Myocyte (in vitro differentiated cells): ENCODE data around the gene WDFY2. TPM values are rescaled to one million over a fixed set of nuclear protein-coding genes. Genes with fewer than 3 reads are reported as not detected.

Experiments used
- DNase-seq: peaks from one replicate; pipeline ENCODE4 v3.0.0-alpha.2; 2012; ENCODE audit warnings: low read depth
- total RNA-seq: library from RNA; depleted of rRNA; stranded (reverse); fragments of >200 nt; gene quantifications from 2 replicates; pipeline ENCODE4 v1.2.3, GENCODE V29; 2014

WDFY2 gene
- total RNA-seq, 1 donor from 2014 or later = 6.1 TPM

DNA sequence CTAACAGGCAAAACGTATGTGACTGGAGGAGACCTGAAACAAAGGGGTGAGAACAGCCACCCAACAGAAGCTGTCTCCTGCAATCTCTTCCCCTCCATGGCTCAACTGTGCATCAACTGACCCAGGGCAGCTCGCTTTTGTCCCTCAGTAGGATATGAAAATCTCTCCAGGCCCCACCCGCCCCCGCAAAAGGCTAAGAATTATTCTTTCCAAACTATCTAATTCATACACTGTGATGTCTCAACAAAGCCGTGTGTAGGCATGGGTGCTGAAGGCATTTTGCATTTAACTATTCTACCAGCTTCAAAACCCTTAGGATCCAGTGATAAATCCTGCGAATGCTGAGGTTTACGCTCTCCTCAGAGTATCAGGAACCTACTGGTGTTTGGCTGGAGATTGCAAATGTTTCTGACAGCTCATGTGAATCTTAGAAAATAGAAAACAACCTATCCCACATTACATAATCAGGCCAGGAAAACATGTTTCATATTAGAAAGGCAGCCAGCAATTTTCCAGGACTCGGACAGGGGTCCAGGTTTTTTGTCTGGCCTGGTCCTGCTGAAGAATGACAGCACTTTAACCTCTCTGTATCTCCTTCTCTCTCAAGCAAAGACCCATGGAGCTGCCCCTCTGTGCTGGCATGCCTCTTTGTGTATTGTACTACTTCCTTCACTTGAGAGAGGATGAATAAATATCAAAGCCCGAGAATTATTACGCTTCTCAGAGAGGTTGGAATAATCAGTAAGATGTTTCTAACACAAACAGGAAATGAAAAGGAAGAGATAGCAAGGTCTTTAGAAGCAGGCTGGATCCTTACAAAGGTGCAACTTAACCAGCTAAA, 202.4 kb downstream of the WDFY2 start:
- no peak for DNase-seq

DNA sequence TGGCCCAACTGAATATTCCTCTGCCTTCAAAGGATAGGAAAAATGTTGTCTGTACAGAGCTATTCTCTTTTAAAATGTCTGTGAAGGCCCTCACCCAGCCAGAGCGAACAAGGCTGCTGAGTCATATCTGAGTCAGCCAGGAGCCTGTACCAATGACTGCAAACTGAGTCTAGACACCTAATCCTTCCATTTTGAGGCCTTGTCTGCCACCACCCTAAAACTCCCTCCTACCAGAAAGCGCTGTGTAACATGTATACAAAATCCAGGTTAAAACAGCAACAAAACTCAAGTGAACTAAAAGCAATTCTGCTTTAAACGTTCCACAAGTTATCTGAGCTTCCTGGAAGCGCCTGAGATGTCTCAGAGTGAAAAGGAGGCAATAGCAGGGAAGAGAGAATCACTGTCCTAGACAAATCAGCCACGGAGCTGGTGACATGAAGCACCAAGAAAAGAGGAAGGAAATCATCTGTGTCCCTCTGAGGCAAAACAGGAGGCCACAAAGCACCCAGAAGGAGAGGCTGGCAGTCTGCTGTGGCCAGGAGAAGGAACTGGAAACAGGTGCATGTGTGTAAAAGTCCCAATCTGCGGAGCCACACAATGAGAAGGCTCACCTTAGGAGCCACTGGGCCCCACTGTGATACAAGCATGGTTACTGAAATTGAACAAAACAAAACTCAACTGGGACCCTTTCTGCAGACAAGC, 209.5 kb downstream of the WDFY2 start:
- DNase-seq = peak; percentile 55

DNA sequence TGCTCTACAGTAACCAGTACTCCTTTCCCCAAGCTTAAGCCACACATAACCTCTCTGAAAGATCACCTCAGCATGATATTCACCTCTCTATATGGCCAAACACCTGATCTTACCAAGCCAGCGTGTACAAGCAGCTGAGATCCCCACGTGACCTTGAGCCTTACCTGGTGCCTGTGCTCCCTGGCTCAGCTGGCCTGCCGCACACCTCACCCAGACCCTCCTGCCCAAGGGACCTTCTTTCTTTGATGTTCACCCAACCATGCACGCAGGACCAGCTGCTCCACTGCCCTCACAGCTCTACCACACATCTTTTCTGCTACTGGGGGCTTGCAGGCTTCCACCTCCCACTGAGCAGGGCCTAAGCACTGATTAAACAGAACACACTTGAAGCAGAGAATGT, 210.7 kb downstream of the WDFY2 start:
- DNase-seq = no peak

DNA sequence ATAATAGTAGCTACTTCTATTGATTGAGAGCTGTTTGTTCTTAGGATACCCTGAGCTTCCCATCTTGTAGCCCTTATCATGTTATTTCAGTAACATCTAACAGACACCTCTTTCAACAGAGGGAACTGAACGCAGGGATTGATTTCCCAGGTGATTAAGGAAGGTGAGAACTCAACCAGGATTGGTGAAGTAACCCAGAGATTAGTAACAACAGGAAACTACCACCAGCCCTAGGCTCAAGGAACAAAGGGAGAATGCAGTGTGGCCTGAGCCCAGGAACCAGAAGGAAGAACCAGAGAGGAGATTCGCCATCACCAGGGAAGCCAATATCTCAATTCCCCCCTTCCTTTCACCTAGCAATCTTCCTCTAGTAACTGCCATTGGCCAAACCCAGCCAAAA, 211.2 kb downstream of the WDFY2 start:
- DNase-seq = no peak

DNA sequence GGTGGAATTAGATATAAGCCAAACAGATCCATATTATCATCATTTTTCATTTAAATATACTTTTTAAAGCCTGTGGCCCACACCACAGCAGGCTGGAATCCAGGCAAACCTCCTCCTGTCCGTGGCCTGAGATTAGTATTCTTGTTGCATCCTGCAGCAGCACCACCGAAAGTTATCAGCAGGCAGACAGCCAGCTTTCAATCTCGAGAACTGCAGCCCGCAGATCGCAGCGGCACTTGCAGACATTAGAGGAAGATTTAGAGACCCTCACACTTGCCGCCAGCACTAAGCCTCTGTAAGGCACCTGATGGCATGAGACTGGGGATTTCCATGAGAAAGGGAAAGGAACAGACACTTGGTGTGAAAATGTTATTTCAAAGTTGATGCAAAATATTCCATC, 212.3 kb downstream of the WDFY2 start:
- no peak for DNase-seq

DNA sequence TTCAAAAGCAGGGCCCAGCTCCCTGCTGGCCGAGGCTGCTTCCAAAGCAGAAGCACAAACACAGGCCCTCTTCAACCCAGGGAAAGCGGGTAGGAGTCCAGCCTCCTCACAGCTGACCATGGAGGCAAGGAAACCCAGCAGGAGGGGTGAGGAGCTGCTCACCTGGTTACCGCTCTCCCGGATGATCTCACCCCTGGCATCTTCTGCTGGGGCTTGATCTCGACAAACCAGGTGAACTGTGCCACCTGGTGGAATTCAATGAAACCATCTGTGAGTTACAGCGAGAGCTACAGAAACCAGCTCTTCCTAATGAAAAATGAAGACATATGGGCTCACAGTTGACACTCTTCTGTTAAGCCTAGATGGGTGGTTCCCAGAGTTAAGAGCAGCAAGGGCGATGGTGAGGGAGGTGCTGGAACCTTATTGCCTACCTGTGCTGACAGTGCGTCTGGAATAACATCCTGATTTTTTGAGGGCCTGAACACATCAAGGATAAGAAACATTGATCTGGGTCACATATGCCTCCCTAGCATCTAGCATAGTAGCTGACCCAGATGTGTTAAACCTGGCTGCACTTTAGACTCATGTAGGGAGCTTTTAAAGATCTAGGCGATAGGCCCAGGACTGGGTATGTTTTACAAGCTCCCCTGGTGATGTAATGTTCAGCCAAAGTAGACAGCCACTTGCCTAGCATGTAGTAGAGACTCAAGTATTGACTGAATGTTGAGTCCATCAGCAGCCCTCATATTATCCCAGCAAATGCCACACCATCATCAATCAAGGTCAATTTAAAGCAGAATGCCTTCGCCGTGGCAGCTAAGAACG, 213.6 kb downstream of the WDFY2 start:
- peak; percentile 46 for DNase-seq

DNA sequence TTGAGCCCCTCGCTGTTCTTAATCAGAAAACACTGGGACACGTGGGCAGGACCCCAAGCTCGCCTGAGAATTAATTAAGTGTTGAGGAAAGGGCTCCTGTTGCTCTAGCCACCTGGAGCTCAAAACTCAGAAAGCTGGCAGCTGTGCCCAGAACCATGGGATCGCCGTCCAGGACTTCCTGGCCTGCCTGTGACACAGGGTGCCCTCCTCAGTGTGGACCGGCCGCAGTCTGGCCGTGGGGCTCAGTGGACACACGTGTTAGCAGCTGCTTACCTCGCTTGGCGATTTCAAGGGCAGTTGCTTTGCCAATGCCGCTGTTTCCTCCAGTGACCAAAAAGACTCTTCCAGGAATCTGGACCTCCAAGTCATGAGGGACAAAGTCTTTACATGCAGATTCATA, 215.0 kb downstream of the WDFY2 start:
- no peak for DNase-seq

DNA sequence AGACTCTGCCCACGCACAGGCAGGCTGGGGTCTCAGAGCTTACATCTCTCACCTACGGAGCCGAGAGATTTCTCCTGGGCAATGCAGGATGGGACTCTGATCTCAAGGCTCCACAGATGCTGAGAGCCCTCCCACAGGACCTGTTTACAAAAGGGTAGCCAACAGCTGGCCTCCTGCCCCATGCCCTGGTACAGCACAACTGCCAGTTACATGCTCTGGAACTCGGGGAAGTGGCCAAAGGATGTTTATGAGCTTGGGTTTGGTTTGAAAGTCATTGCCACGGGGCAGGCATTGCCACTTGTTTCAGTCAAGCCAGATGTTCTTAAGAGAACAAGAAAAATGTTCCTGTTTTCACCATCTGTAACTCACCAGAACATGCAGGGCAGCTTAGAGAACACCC, 216.2 kb downstream of the WDFY2 start:
- no peak for DNase-seq

DNA sequence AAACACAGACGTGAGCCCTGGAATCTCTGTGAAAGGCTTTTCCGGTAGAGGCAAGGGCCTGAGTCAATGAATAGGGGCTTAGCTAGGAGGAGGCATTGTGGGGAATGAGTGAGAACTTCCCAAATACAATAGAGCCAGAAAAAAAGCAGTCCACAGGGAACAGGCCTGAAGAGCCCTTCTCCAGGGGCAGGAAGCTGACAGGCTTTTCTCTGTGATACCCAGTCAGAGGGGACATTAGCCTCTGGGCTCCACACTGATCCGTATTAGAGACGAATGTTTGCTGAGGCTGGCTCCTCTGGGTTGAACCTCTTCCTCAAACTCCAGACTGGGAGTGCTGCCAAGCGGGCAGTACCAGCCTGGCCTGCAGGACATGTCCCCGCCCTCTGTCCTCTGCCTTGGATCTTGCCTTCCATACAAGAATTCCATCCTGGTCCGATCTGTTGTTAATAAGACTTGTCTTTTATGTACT, 217.4 kb downstream of the WDFY2 start:
- peak; percentile 43 for DNase-seq

DNA sequence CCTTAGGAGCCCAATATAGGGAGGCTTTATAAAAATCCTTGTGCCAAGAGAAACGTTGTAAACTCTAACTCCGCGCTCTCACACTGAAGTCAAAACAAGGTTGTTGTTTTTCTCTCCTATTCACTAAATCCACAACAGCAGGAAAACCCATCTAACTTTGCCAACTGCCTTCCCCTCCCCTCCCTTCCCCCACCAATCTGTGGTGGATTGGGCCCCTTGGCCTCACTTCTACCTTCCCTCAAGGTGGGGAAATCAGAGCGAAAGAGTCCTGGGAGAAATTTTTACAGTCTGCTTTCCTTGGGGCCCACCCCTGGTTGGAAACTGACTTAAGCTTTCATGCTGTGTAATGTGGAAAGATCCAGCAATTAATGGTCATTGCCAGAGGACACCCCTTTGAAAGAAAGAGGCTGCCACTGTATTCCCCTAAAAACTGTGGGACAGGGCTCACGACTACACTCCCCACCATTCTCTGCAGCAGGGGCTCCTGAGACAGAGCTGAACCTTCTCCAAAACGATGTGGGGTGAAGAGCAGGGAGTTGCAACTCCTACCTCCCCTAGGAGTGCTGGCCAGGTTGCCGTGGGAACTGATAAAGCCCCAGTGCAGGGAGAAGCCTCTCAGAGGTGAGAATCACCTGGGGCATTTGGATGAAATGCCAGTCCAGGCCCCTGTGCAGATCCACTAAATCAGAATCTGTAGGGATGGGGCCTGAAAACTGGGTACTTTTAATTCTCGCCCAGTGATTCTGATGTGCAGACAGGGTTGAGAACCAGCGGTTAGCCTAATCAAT, 218.6 kb downstream of the WDFY2 start:
- DNase-seq = no peak

DNA sequence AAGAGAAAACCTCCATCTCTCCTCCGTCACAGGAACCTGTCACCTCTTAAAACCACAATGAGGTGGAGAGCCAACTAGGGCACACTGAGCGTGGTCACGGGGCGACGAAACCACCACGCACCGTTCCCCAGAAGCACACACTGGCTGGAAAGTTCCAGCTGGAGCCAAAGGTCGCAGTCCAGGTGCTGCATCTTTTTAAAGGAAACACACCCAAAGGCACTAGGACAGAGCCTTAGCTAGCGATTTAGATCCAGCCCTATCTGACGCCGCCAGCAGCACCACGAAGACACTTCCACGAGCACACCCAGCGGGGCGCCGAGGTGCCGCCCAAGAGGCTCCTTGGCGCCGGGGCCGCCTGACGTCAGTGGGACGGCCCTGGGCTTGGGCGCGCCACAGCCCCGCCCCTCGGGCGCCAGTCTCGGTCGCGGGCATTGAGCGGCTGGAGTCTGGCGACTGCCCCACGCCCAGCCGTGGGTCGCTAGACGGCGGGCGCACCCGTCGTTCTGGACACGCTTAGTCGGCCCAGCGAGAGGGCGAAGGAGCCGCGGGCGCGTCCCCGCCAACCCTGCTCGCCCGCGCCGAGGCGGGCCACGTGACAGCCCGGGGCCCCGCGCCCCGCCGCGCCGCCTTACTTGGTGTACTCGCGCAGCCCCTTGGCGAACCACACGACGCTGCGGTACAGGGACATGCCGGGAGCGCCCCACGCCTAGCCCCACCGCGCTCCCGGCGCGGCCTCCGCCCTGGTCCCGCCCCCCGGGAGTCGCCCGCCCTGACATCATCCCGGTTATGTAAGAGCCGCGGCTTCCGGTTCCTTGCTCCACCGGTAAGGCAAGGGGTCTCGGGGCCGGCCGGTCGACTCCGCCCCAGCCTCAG, 219.4 kb downstream of the WDFY2 start, which contains the start of gene DHRS12:
DHRS12 (minus strand) TSS at position 742 of the 873 bp plus-strand sequence. CDS start 4,504 bp downstream, outside the sequence.
- peak; percentile 84 for DNase-seq

DNA sequence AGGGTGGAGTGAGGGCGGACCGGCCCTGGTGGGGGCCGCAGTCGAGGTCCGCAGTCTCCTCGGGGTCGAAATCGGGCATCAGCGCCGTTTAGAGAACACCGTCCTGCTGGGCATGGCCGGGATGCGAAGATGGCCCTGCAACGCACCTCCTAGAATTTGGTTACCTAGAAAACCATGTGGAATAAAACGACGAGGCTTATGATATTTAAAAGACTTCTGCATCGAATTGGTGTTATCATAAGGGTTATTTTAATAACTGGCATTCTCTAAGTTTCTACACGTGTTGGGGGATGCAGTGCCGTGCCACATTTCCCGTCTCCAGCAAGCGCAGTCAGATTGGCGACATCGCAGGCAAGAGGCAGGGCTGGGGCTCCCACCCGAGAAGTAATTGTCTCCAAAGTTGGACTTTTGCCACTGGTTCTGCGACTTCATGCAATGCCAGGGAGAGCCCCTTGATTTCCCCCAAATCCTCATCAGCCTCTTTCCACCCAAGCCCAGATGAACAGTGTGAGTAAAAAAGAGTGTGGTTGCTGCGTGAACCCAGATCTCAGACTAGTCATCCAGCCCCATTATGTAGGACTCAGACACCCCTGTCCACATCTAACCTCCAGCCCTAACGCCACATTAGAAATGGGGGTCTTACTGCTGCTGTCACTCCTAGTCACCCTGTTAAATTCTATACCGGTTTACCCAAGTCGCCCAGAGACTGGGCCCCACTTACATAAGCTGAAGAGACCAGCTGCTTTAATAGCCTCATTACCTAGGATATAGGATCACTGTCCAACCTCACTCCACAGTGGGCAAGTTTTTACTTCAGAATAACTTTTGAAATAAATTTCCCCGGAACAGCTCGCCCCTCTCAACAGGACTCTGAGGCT, 220.3 kb downstream of the WDFY2 start:
- DNase-seq = no peak

DNA sequence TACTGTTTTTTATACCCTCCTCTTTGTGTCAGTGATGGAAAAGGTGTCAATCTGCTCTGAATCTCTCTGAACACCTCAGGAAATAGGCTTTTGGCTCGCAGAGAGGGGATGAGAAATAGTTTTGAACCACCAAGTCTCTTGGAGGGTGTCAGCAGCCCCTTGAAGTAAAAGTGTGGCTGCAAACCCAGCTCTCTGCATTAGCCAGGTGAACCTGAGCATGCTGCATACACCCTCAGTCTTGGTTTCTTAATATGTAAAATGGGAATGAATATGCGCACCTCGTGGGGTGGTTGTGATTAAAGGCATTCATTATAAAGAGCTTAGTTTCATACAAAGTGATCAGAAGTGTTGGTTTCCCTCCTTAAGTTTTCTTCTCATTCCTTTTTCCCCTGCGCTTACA, 221.1 kb downstream of the WDFY2 start:
- no peak for DNase-seq

DNA sequence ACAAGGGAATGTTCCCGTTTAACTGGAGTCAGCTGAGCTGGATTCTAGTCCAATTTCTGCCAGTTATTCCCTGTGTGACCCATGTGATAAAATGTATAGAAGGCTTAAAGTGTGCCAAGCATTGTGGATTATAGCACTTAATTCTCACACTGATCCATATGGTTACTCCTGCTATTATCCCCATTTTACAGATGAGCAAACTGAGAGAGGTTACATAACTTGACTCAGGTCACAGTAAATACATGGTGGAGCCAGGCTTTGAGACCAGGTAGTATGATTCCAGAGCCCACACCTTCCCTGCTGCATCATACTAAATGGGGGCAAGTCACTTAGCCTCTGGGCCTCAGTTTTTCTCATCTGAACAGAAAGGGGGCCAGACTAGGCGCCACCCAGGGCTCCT, 221.7 kb downstream of the WDFY2 start:
- no peak for DNase-seq

DNA sequence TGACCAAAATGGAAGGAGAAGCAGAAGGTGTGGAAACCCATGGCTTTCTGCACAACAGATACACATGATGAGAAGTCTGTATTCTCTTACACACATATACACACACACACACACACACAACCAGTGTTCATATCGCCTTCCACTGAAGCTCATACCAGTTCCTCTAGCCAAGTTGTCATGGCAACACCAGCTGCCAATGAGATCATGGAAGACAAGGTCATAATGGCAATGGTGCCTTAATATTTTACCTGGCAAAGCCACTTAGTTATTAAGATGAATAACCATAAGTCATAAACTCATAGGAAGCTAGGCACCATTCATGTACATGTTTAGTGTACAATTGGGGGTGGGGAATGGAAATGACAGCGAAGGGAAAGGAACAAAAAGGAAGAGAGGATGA, 222.3 kb downstream of the WDFY2 start:
- peak; percentile 27 for DNase-seq

DNA sequence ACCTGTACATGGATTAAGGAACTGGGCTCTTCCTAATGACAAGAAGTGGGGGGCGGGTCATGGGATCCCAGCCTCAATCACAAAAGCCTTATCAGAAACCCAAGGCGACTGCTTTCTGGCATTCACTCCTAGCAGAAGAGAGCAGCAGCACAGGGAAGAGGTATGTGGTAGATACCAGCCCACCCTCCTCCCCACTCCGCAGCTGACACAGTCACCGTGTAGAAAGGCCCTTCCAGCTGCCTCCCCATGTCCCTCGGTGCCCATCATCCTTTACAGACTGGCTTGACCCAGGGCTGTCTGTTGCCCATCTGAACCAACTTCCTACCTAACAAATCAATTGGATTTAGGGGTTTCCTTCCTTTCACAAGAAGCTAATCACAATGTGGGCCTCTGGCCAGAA, 222.8 kb downstream of the WDFY2 start:
- DNase-seq = no peak

DNA sequence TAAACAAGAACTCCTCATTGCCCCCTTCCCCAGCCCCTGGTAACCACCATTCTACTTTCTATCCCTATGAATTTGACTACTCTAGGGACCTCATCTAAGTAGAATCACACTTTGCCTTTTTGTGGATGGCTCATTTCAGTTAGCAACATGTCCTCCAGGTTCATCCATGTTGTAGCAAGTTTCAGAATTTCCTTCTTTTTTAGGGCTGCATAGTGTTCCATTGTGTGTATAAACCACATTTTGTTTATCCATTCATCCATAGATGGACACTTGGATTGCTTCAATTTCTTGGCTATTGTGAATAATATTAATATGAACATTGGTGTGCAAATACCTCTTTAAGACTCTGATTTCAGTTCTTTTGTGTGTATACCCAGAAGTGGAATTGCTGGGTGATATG, 224.5 kb downstream of the WDFY2 start:
- no peak for DNase-seq

DNA sequence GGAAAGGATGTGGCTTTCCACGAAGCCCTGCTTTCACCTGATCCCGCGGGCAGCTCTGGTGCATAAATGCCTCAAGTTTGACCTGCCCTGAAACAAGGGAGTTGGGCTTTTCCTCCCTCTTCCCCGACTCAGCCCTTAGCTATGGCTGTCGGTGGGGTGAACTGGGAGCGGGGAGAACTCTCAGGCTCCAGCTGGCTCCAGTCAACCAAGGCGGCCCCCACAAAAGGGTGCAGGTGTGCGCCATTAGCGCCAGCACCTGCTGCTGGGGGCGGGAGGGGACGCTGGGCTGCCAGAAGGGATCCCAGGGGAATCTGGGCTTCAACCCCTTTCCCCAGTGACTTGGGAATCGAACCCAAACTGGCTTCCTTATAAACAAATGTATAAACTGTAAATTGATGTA, 226.8 kb downstream of the WDFY2 start:
- DNase-seq = no peak

DNA sequence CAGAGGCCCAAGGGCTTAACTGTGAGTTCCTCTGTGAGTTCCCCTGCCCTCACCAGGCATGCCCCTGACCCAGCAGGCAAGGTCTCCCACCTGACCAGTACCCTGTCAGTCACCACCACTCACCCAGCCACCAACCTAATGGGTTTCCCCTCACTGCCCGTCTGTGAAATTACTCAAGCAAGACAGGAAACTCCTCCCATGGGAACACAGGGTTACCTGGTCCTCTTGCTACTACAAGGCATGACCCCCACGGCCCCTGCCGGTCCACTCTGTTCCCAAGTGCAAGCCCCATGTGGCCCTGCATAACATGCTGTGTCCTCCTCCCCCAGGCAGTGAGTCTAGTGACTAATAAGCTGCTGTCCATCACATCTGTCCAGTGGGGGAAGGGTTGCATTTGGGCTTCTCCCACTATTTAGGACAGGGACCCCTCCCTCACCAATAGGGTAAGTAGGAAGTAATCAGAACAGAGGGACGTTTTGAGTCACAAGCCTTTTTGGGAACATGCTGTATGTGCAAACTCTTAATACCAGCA, 227.7 kb downstream of the WDFY2 start:
- DNase-seq = no peak
